Measurements from ENCODE around the gene PLPP4.

GRCh38 chr10:120479506-120479905 lies 22.5 kb downstream of the PLPP4 start:
- TF ChIP-seq POLR2AphosphoS5 (IDR thresholded peaks at IDR 0.05; ENCODE audit: low read depth, low read length) (no peak), TAF1 (IDR thresholded peaks at IDR 0.05; ENCODE audit: borderline replicate concordance, insufficient read depth, low read length) (no peak), REST (IDR thresholded peaks at IDR 0.05; ENCODE audit: insufficient read depth in 1 of 2, low read depth in 2 of 2, low read length in 2 of 2) (no peak), SIN3A (IDR thresholded peaks at IDR 0.05; ENCODE audit: borderline replicate concordance, insufficient read depth, low read length) (no peak)

Measured in PFSK-1 (cell line).